Left renal cortex interstitium (tissue), 4 donors: ENCODE data around the gene PLCD1. TPM values are rescaled to one million over a fixed set of nuclear protein-coding genes. Genes with fewer than 3 reads are reported as not detected.
"Not testable (repeated sequence)": the region's sequence is repeated elsewhere in the genome, so short reads cannot be mapped to it uniquely, and the experiment has no call there.

Source experiments
- DNase-seq, 4 donors: peaks; one replicate each; pipeline ENCODE4 v3.0.0-alpha.2; 2013; ENCODE audit warnings: low read depth in 4 of 4, low spot score in 2 of 4, missing footprints in 1 of 4
- polyA plus RNA-seq, 4 donors: library from polyadenylated mRNA; unstranded; fragments of 120-200 nt; gene quantifications; one replicate each; pipeline ENCODE4 v1.2.1, GENCODE V29; 2013; ENCODE audit not compliant: insufficient read length in 4 of 4

PLCD1 gene
- polyA plus RNA-seq, 4 donors = 21.8 to 25.0 (median 22.4) TPM

DNA sequence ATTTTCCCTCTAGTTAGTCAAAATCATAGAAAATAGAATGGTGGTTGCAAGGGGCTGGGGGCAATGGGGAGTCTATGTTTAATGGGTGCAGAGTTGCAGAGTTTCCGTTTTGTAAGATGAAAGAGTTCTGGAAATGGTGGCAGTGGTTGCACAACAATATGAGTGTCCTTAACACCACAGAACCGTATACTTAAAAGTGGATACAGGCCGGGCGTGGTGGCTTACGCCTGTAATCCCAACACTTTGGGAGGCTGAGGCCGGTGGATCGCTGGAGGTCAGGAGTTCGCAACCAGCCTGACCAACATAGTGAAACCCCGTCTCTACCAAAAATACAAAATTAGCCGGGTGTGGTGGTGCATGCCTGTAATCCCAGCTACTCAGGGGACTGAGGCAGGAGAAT, 41.1 kb downstream of the PLCD1 start:
- not testable (repeated sequence) for DNase-seq

- DNase-seq = no peak
Measured at GRCh38 chr3:37987751-37988179, 41.7 kb downstream of the PLCD1 start.

DNA sequence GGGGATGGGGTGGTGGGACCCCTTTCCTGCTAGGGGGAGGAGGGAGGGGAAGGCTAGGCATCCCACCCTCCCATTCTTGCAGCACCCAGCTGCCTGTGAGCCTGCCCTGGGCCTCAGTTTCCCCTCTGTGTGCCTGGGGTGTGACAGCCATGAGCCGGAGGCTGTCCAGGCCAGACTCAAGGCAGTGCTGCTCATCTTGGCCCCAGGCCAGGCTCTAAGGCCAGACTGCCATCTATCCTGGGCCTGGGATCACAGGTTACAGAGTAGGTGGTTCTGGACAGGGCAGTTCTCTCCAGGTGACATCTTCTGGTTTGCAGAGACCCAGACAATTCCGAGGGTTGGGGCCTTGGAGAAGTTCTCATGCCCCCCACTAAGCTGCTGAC, 42.1 kb downstream of the PLCD1 start:
- DNase-seq = no peak

DNA sequence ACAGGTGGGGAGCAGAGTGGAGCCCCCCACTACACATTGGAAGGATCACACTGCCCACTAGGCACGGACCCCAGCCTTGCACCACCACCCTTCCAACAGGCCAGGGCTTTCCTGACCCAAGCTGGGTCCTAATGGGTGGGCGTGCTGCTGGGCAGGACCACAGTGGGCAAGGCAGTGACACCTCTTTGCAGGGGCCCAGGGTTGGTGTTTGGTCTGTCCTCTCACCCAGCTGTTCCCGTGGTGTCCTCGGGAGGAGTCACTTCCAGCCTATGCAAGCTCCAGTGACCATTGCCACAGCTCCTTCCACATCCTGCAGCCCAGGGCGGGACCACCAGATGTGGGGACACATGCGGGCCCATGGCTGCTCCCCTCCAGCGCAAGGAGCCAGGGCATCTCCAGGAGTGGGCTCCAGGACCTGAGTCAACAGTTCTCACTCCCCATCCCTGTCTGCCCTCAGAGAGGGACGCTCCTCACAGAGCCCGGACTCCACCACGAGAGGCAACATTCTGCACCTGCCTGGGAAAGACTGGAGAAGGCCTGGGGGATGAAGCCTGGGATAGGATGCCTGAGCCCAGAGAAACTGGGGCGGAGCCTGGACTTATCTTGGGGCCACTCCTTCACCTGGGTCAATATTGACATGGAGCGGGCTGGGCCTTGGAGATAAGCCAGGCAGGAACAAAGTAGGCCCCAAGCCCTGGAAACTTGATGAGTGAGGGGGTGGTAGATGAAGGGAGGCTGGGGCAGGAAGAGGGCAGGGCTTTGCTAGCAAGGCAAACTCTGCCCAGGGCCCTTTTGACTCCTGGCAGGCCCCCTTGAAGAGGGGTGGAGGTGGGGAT, 42.7 kb downstream of the PLCD1 start:
- DNase-seq = no peak

DNA sequence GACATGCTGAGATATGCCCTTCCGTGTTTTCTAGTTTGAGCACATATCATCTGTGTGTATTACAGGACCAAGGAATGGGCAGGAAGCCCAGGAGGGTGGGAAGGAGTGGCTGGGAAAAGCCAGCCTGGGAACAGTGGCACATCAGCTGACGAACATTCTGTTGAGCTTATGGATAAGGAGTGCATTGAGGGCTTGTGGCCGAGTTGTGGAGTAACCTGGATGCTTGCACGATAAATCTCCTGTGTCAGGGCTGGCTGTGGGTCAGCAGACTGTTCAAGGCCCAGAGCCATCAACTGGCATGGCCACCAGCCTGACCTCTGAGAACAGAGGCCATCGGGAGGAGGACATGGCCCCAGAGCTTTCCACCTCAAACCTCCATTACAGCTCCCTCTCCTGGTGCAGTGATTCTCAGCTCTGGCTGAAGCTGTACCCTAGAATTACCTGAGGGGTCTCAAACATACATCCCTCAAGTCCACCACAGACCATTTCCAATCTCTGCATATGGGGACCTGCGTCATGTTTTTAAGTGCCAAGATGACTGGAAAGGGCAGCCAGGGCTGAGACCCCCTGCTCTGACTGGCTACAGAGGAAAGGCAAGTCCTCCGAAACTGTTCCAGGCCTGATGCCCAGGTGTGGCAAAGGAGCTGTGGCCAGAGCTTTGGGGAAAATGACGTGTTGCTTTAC, 43.7 kb downstream of the PLCD1 start:
- no peak for DNase-seq

- no peak for DNase-seq
Measured at GRCh38 chr3:37984596-37984995, 44.8 kb downstream of the PLCD1 start.

- no peak for DNase-seq
Measured at GRCh38 chr3:37984051-37984450, 45.4 kb downstream of the PLCD1 start.

- no peak for DNase-seq
Measured at GRCh38 chr3:37982331-37982730, 47.1 kb downstream of the PLCD1 start.

- DNase-seq = no peak
Measured at GRCh38 chr3:37981348-37981664, 48.1 kb downstream of the PLCD1 start.

DNA sequence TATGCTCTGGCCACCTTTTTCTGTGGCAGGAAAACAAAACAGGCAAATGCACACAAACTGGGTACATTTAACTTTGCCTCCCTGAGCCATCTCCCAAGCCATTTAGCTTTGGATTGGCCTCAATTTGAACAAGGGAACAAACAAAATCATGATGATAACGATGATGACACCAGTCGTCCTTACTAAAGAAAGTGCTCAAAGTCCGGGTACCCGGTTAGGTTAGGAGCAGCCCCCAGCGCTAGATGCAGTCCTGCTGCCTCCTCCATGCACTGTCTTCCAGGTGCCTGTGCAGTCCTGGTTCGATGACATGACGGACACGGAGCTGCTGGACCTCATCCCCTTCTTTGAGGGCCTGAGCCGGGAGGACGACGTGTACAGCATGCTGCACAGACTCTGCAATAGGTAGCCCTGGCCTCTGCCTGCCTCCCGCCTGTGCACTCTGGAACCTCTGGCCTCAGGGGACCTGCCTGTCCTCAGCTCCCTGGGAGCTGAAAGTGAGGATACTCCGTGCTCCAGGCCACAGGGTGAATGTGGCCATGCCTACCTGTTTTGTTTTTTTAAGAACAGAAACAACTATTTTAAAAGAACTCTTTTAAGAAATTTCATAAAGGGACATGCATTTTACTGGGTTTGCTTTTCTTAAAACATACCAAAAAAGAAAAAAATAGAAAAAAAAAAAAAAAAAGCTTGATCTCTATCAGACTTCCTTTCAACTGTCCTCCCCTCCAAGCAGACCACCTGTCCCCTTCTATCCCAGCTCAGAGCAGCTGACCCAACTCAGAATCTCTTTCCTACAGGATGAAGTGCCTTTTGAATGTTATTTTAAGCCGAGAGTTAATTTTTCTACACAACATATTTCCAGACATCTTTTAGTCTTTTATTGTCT, 48.7 kb downstream of the PLCD1 start:
- no peak for DNase-seq

DNA sequence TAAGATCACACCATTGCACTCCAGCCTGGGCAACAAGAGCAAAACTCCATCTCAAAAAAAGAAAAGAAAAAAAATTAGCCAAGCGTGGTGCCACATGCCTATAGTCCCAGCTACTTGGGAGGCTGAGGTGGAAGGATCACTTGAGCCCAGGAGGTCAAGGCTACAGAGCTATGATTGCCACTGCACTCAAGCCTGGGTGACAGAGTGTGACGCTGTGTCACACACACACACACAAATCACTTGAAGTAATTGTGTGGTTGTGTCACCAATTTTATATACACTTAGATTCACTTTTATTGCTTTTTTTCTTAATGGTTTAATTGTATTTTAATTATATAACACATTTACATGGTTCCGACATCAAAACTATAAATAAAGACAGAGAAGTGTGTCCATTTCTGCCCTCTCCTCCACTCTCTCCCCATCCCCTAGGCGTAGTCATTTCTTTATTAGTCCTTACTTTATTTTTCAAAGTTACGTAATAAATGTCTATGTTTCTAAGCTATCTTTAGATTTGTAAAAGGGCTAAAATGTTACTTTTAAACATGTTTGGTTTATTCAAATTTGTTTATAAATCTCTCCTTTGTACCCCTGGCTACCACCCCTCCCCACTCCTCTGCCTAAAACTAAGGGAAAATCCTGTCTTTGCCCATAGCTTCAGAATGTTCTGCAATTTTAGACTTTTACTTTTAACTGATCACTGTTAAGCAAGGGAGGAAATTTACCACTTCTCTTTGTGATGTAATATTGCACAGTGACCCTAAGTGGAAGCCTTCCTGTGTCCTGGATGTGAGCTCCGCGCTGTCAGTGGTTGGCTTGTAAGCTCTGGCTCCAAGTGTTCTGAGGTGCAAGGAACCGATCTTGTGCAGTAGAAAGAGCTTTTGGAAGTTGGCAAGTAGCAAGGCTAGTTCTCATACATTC, 49.6 kb downstream of the PLCD1 start:
- DNase-seq = no peak

GRCh38 chr3:37974121-37975083, 55.0 kb downstream of the PLCD1 start:
- DNase-seq = no peak

DNA sequence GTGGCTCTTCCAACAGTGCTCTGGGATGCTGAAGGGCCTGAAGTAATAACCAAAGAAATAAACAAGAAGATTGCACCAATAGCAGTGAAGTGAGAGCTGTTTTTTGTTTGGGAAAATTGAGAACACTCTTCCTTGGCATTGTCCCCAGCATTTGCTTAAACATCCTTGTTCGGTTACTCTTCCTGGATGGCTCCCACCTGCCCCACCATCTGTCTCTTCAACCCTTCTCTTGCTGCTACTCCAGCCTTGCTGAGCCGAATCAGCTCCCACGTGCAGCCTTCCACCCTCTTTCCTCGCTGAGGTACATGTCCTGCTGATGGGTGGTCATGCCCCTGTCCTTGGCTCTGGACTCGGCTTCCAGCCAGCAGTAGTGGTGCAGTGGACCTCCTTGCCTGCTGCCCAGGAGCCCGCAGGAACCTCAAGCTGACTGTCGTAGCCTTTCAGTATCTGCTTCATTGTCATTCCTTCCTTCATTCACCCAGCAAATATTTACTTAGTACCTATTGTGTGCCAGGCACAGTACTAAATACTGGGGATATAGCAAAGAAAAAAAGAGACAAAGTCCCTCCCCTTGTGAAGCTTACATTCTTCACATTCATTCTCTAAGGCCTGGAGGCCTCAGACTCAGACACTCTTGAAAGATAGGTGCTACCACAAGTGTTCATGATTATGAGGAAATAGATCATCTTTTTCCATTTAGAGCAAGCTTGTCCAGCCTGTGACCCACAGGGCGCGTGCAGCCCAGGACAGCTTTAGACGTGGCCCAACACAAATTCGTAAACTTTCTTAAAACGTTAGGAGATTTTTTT, 56.0 kb downstream of the PLCD1 start:
- no peak for DNase-seq

DNA sequence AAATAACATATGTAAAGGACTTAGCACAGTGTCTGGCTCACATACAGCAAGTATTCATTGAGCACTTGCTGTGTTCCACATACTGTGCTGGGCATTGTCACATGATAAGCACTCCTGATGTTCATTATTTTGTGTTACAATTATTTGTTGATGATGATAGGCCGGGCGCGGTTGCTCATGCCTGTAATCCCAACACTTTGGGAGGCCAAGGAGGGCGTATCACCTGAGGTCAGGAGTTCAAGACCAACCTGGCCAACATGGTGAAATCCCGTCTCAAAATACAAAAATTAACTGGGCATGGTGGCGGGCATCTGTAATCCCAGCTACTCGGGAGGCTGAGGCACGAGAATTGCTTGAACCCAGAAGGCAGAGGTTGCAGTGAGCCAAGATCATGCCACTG, 57.4 kb downstream of the PLCD1 start:
- DNase-seq = not testable (repeated sequence)

DNA sequence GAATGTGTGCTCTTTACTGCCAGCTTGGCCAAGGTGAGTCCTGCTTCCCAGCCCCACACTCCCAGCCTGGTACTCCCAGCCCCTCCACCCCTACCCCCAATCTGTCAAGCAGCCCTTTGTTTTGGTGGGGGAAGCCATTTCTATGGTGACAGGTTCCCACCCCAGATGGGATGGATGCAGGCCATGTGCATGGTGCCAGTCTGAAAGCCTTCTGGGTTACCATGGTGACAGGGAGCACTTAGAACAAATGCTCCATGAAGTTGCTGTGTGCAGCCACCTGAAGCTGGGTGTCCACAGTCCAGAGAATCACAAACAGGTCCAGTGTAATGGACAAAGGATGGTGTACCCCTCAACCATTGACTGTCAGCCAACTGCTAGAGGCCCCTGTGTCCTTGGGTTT, 58.0 kb downstream of the PLCD1 start:
- DNase-seq = no peak

- no peak for DNase-seq
Measured at GRCh38 chr3:37970802-37971201, 58.6 kb downstream of the PLCD1 start.

- DNase-seq = no peak
Measured at GRCh38 chr3:37969596-37970100, 59.8 kb downstream of the PLCD1 start.
